Measurements from ENCODE around the gene SMCHD1. TPM values are rescaled to one million over a fixed set of nuclear protein-coding genes. Genes with fewer than 3 reads are reported as not detected.

Gene SMCHD1
- total and polyA plus RNA-seq, 2 experiments from 2014 or later: 7.7 to 39.0 TPM

GRCh38 chr18:2704541-2704940 lies 49.0 kb downstream of the SMCHD1 start:
- no peak for TF ChIP-seq ZNF462 (CRISPR knock-in tag; IDR thresholded peaks at IDR 0.05)
- no peak for TF ChIP-seq POLR2AphosphoS5 (IDR thresholded peaks at IDR 0.05; ENCODE audit: low read depth)
- TF ChIP-seq NANOG (IDR thresholded peaks at IDR 0.05; ENCODE audit: borderline replicate concordance): no peak
- TF ChIP-seq ZNF331 (CRISPR knock-in tag; IDR thresholded peaks at IDR 0.05; ENCODE audit: low read depth): no peak
- no peak for TF ChIP-seq CTCF (conservative IDR thresholded peaks at IDR 0.05; ENCODE audit: low read depth in 2 of 2)
- TF ChIP-seq ETS1 (IDR thresholded peaks at IDR 0.05): no peak
- no peak for TF ChIP-seq REST (IDR thresholded peaks at IDR 0.05; ENCODE audit: unreplicated experiment)
- no peak for TF ChIP-seq ZNF114 (CRISPR knock-in tag; IDR thresholded peaks at IDR 0.05)
- no peak for TF ChIP-seq EZH2phosphoT487 (IDR thresholded peaks at IDR 0.05; ENCODE audit: unreplicated experiment)
- no peak for TF ChIP-seq JUNB (IDR thresholded peaks at IDR 0.05; ENCODE audit: unreplicated experiment)
- TF ChIP-seq EZH2 (IDR thresholded peaks at IDR 0.05; ENCODE audit: low read depth, unreplicated experiment): no peak
- TF ChIP-seq CREB1 (CRISPR knock-in tag; IDR thresholded peaks at IDR 0.05; ENCODE audit: low read depth): no peak
- TF ChIP-seq STAT1 (IDR thresholded peaks at IDR 0.05; ENCODE audit: unreplicated experiment): no peak
- Histone ChIP-seq H2AFZ (no peak overlapping the region), H3K4me1 (ENCODE audit: insufficient read depth) (0 out of 2 replicates have a peak, but pooled peaks cover 1% of the 10 kb centered on the region), H3K79me2 (replicated peaks; ENCODE audit: insufficient read depth) (no peaks in the 10 kb centered on the region), H3K36me3 (ENCODE audit: insufficient read depth) (no peaks in the 10 kb centered on the region; the same call in 1 of the 2 replicates), H3K4me2 (no peak overlapping the region), H3K9me2 (ENCODE audit: insufficient read depth) (no peaks in the 10 kb centered on the region), H4K20me1 (replicated peaks; ENCODE audit: insufficient read depth) (no peaks in the 10 kb centered on the region), H3K27me3 (ENCODE audit: insufficient read depth) (no peaks in the 10 kb centered on the region), H3K27ac (ENCODE audit: low read depth) (no peak overlapping the region), H3K4me3 (no peak overlapping the region), H3F3A (replicated peaks; ENCODE audit: low read depth) (no peaks in the 10 kb centered on the region)
- DNase-seq (ENCODE audit: low spot score): no peak
- Mint-ChIP-seq H3K9me3 (no peaks in the 10 kb centered on the region), H3K36me3 (ENCODE audit: low read depth) (peaks cover 43% of the 10 kb centered on the region), H3K27ac (no peak overlapping the region), H3K4me3 (no peak overlapping the region), H3K4me1 (peaks cover 6% of the 10 kb centered on the region), H3K27me3 (ENCODE audit: insufficient read depth, low read depth, poor library complexity) (no peaks in the 10 kb centered on the region)
- no peak for ATAC-seq
